Middle frontal gyrus (tissue), 1 donor: ENCODE measurements around the gene PRKCE.
"Not testable (repeated sequence)": the region's sequence is repeated elsewhere in the genome, so short reads cannot be mapped to it uniquely, and the experiment has no call there.

Experiments used
- DNase-seq: peaks from one replicate; pipeline ENCODE4 v3.0.0-alpha.2; 2015; ENCODE audit warnings: low spot score; ENCODE audit errors: extremely low spot score

PRKCE gene

GRCh38 chr2:45883603-45884000 lies 232.1 kb downstream of the PRKCE start:
- no peak for DNase-seq

- no peak for DNase-seq
Observed at GRCh38 chr2:45884126-45884525, 232.7 kb downstream of the PRKCE start.

GRCh38 chr2:45885171-45885621 lies 233.7 kb downstream of the PRKCE start:
- DNase-seq: no peak

GRCh38 chr2:45886171-45886663 lies 234.7 kb downstream of the PRKCE start:
- no peak for DNase-seq

GRCh38 chr2:45888167-45888566 lies 236.7 kb downstream of the PRKCE start:
- no peak for DNase-seq

- DNase-seq: no peak
Observed at GRCh38 chr2:45888641-45889040, 237.2 kb downstream of the PRKCE start.

- DNase-seq: no peak
Observed at GRCh38 chr2:45889053-45889452, 237.6 kb downstream of the PRKCE start.

- DNase-seq: no peak
Observed at GRCh38 chr2:45889620-45890370, 238.3 kb downstream of the PRKCE start.

GRCh38 chr2:45890371-45890646 lies 238.8 kb downstream of the PRKCE start:
- DNase-seq: not testable (repeated sequence)

GRCh38 chr2:45890819-45891218 lies 239.3 kb downstream of the PRKCE start:
- DNase-seq: no peak

GRCh38 chr2:45891719-45892424 lies 240.4 kb downstream of the PRKCE start:
- DNase-seq: no peak

- no peak for DNase-seq
Observed at GRCh38 chr2:45892425-45892745, 240.9 kb downstream of the PRKCE start.

- DNase-seq: no peak
Observed at GRCh38 chr2:45892757-45893156, 241.3 kb downstream of the PRKCE start.

- no peak for DNase-seq
Observed at GRCh38 chr2:45894211-45894610, 242.7 kb downstream of the PRKCE start.

- DNase-seq: no peak
Observed at GRCh38 chr2:45895241-45895861, 243.9 kb downstream of the PRKCE start.

- DNase-seq: no peak
Observed at GRCh38 chr2:45896311-45896710, 244.8 kb downstream of the PRKCE start.

GRCh38 chr2:45897842-45898241 lies 246.4 kb downstream of the PRKCE start:
- no peak for DNase-seq

- no peak for DNase-seq
Observed at GRCh38 chr2:45898819-45899218, 247.3 kb downstream of the PRKCE start.

GRCh38 chr2:45899926-45900325 lies 248.5 kb downstream of the PRKCE start:
- DNase-seq: no peak

GRCh38 chr2:45901468-45902032 lies 250.1 kb downstream of the PRKCE start:
- no peak for DNase-seq

GRCh38 chr2:45902380-45902779 lies 250.9 kb downstream of the PRKCE start:
- no peak for DNase-seq

- DNase-seq: no peak
Observed at GRCh38 chr2:45902781-45903375, 251.4 kb downstream of the PRKCE start.
